Ishikawa (cell line): Measurements from ENCODE around the gene PPM1E.

Source experiments
- CEBPB ChIP-seq: IDR thresholded peaks from 2 replicates; pipeline ENCODE4 v1.6.1; 2012
- CREB1 ChIP-seq: IDR thresholded peaks from 2 replicates; pipeline ENCODE4 v1.6.1; 2012; ENCODE audit warnings: low read depth
- EGR1 ChIP-seq: IDR thresholded peaks from 2 replicates; pipeline ENCODE4 v1.6.1; 2012
- EP300 ChIP-seq: IDR thresholded peaks from 2 replicates; pipeline ENCODE4 v1.6.1; 2012; ENCODE audit warnings: borderline replicate concordance
- RAD21 ChIP-seq: IDR thresholded peaks from 2 replicates; pipeline ENCODE4 v1.6.1; 2012; ENCODE audit warnings: low read depth
- REST ChIP-seq: IDR thresholded peaks from 2 replicates; pipeline ENCODE4 v1.6.1; 2012; ENCODE audit warnings: low read depth, mild to moderate bottlenecking
- TAF1 ChIP-seq: IDR thresholded peaks from 2 replicates; pipeline ENCODE4 v1.6.1; 2012; ENCODE audit warnings: low read depth, mild to moderate bottlenecking
- TCF12 ChIP-seq: IDR thresholded peaks from 2 replicates; pipeline ENCODE4 v1.6.1; 2012; ENCODE audit warnings: low read depth
- YY1 ChIP-seq: IDR thresholded peaks from 2 replicates; pipeline ENCODE4 v1.6.1; 2012; ENCODE audit warnings: low read depth
- TF ChIP-seq, protein P1 (sequence below): IDR thresholded peaks from 2 replicates; pipeline ENCODE4 v1.6.1; 2012

GRCh38 chr17:58911741-58912343 is 156.2 kb downstream of the PPM1E start:
- TF ChIP-seq CREB1 (no peak), RAD21 (no peak), EP300 (no peak), REST (no peak), CEBPB (no peak), TAF1 (no peak), TCF12 (no peak), EGR1 (no peak), YY1 (no peak)
- TF ChIP-seq, protein P1, sequence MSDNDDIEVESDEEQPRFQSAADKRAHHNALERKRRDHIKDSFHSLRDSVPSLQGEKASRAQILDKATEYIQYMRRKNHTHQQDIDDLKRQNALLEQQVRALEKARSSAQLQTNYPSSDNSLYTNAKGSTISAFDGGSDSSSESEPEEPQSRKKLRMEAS = no peak
